Measurements from ENCODE around the gene TUBB6. TPM values are rescaled to one million over a fixed set of nuclear protein-coding genes. Genes with fewer than 3 reads are reported as not detected.
A peak's percentile ranks its signal among the peaks of the same experiment; 100 is the strongest.

Gene TUBB6
- total and polyA plus RNA-seq, 2 donors (not counting 3 experiments of a cell fraction or from before 2014, with no cell fraction given): 440 to 747 TPM

DNA sequence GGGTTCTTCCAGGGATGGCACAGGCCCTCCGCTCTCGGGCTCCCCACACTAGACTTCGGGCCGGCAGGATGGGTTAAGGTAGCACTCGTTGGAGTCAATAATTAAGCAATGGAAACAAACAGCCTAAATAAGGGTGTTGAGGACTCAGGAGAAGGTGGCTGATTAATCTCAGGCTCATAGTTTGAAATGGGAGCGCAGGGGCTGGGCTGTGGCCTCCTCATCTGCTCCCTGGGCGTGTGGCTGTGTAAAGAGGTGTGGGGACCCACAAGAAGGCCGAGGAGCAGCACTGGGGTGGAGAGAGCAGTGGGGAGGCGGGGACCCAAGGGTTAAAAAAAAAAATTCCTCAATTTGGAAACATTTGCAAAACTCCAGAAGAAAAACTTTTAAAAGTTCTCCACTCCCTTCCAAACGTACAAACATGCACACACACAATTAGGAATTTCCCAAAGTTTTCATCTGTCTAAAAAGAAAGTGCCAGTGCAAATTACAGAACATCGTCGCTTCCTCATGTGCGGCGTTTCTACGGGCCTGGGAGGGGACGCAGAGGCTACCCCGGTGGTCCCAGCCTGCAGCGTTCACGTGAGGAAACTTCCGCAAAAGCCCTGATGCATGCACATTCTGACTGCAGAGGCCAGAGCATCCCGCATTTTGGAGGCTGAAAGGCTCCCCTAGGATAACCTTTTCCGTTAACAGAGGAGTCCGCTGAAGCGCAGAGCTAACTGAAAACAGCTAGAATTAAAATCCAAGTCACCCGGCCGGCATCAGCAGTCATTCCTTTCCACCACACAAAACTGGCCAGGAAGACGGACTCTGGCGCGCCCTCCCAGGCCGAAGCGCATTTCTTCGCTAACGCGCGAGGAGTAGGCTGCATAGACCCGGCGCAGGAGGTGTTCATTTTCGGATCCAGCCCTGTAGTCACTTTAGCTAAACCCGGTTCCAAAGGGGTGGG, 1.0 kb upstream of the TUBB6 start:
- DNase-seq (ENCODE audit: low read depth, low spot score) (peak; percentile 74), FAIRE-seq (peak; percentile 81)
- peak overlapping the region; percentile 98 for H3K4me2 ChIP-seq (ENCODE audit: insufficient read depth, low read length)
- H3K27ac ChIP-seq (ENCODE audit: insufficient read depth, low read depth, low read length): peak overlapping the region; percentile 76
- H3K9me3 ChIP-seq (replicated peaks; ENCODE audit: control insufficient read depth, insufficient read depth, low read length): no peaks in the 10 kb centered on the region
- no peaks in the 10 kb centered on the region for H3K9me1 ChIP-seq (replicated peaks; ENCODE audit: control insufficient read depth, extremely low read depth, insufficient read depth, low read length)
- TSS peak; percentile 26 for BruUV-seq (replicated peaks)
- H3K4me1 ChIP-seq (ENCODE audit: control insufficient read depth, extremely low read depth, insufficient read depth, low read length): peaks cover 21% of the 10 kb centered on the region
- peaks cover 0 to 6% of the 10 kb centered on the region in 2 experiments for H3K36me3 ChIP-seq (ENCODE audit: control insufficient read depth in 2 of 2, extremely low read depth in 1 of 2, insufficient read depth in 2 of 2, low read length in 2 of 2)
- peak overlapping the region; percentile 81 for H2AFZ ChIP-seq (ENCODE audit: low read depth, low read length)
- ChIA-PET CTCF (interaction anchor here (0.9 to 4.7 kb wide), 12 partner anchors 8 to 70 kb away, joined by 3 to 109 read pairs (median 8); no protein-coding TSS in a partner anchor), POLR2A (interaction anchor here (0.6 to 4.0 kb wide), 11 partner anchors 10 to 43 kb away, joined by 4 to 46 read pairs (median 6); no protein-coding TSS in a partner anchor)
- dilution Hi-C loops (cut with MboI; ENCODE audit: extremely low pct_ligation_motif_present, low sequenced_read_pairs) (no loop called here), intact Hi-C loops (cut with micrococcal nuclease) (loop anchor here (1.0 kb wide), 2 partner anchors 11 to 36 kb away; no protein-coding TSS in a partner anchor)
- no peaks in the 10 kb centered on the region for H4K20me1 ChIP-seq (replicated peaks; ENCODE audit: control insufficient read depth, extremely low read depth, insufficient read depth, low read length)
- peak overlapping the region; percentile 43 to 86 (median 69) for H3K4me3 ChIP-seq (replicated peaks in 1 of 3; ENCODE audit: insufficient read depth in 1 of 3, low read depth in 1 of 3, low read length in 3 of 3)
- H3K27me3 ChIP-seq (ENCODE audit: control insufficient read depth in 2 of 2, insufficient read depth in 2 of 2, low read length in 2 of 2): no peaks in the 10 kb centered on the region
- H3K79me2 ChIP-seq (ENCODE audit: control insufficient read depth, insufficient read depth, low read length): peaks cover 53% of the 10 kb centered on the region
- H3K9ac ChIP-seq (replicated peaks; ENCODE audit: extremely low read depth, insufficient read depth, low read length): peak overlapping the region; percentile 79
- TF ChIP-seq, protein P1, sequence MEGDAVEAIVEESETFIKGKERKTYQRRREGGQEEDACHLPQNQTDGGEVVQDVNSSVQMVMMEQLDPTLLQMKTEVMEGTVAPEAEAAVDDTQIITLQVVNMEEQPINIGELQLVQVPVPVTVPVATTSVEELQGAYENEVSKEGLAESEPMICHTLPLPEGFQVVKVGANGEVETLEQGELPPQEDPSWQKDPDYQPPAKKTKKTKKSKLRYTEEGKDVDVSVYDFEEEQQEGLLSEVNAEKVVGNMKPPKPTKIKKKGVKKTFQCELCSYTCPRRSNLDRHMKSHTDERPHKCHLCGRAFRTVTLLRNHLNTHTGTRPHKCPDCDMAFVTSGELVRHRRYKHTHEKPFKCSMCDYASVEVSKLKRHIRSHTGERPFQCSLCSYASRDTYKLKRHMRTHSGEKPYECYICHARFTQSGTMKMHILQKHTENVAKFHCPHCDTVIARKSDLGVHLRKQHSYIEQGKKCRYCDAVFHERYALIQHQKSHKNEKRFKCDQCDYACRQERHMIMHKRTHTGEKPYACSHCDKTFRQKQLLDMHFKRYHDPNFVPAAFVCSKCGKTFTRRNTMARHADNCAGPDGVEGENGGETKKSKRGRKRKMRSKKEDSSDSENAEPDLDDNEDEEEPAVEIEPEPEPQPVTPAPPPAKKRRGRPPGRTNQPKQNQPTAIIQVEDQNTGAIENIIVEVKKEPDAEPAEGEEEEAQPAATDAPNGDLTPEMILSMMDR (IDR thresholded peaks at IDR 0.05; ENCODE audit: extremely low read depth in 1 of 2, insufficient read depth in 1 of 2, low read depth in 1 of 2, low read length in 2 of 2): peak in 1 of 2 donors; percentile 33
- TF ChIP-seq POLR2AphosphoS5 (IDR thresholded peaks at IDR 0.05; ENCODE audit: insufficient read depth, low read depth, low read length) (peak; percentile 6), FOS (IDR thresholded peaks at IDR 0.05; ENCODE audit: borderline replicate concordance, insufficient read depth, low read length) (no peak), MYC (IDR thresholded peaks at IDR 0.05; ENCODE audit: low read depth, low read length) (no peak)

All from endothelial cell of umbilical vein (primary cell).